Breast epithelium (tissue), 3 donors: ENCODE measurements around the gene CPLX4.

Experiments used
- POLR2A ChIP-seq: fragments of 450-650 bp; IDR thresholded peaks from one replicate; pipeline ENCODE4 v1.6.1; 2016; ENCODE audit warnings: antibody characterized with exemption, mild to moderate bottlenecking, moderate library complexity
- POLR2AphosphoS5 ChIP-seq, 3 donors: sonication (generic); formaldehyde crosslinking; IDR thresholded peaks; one replicate each; pipeline ENCODE4 v1.6.1; 2017; ENCODE audit warnings: antibody characterized with exemption in 3 of 3
- TF ChIP-seq, protein P1 (sequence below), 3 donors: fragments of 450-650 bp; IDR thresholded peaks; one replicate each; pipeline ENCODE4 v1.5.1; 2016 to 2017; ENCODE audit warnings: antibody characterized with exemption in 3 of 3, mild to moderate bottlenecking in 3 of 3, moderate library complexity in 3 of 3

DNA sequence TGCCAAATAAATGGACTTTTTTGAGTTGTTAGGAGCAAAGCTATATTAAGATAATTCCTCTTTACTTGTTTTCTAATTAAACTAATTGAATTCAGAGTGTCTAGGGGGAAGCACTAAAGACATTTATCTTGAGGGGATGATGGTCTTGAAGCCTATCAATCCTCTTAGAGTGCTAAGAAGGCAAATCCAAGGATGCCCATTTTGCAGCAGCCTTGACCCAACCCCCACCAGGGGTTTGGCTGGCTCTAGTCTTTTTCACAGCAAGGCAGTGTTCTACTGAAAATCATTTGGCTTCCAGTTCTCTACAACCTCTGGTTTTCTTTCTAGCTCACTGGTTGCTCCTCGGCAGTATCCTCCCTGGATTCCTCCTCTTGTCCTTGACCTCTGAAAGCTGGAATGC is 38.7 kb downstream of the CPLX4 start:
- TF ChIP-seq, protein P1, sequence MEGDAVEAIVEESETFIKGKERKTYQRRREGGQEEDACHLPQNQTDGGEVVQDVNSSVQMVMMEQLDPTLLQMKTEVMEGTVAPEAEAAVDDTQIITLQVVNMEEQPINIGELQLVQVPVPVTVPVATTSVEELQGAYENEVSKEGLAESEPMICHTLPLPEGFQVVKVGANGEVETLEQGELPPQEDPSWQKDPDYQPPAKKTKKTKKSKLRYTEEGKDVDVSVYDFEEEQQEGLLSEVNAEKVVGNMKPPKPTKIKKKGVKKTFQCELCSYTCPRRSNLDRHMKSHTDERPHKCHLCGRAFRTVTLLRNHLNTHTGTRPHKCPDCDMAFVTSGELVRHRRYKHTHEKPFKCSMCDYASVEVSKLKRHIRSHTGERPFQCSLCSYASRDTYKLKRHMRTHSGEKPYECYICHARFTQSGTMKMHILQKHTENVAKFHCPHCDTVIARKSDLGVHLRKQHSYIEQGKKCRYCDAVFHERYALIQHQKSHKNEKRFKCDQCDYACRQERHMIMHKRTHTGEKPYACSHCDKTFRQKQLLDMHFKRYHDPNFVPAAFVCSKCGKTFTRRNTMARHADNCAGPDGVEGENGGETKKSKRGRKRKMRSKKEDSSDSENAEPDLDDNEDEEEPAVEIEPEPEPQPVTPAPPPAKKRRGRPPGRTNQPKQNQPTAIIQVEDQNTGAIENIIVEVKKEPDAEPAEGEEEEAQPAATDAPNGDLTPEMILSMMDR (IDR thresholded peaks at IDR 0.05): no peak
- TF ChIP-seq POLR2A (no peak), POLR2AphosphoS5 (IDR thresholded peaks at IDR 0.05) (no peak)
